SK-N-SH (cell line): Measurements from ENCODE around the gene UMODL1. TPM values are rescaled to one million over a fixed set of nuclear protein-coding genes. Genes with fewer than 3 reads are reported as not detected.

ENCODE experiments used
- CTCF ChIA-PET: fragments of 300-600, 350-600 bp; formaldehyde crosslinking; extraction: SDS; loops from one replicate; lab custom pipeline; 2021; lab: Yijun Ruan, JAX
- POLR2A ChIA-PET: fragments of 350-600 bp; sonication (Branson Sonifier 250); formaldehyde crosslinking; extraction: SDS; loops from one replicate; lab custom pipeline; 2020; ENCODE audit warnings: antibody characterized with exemption, inconsistent platforms; lab: Yijun Ruan, JAX
- DNase-seq: peaks from one replicate; pipeline ENCODE4 v3.0.0; 2012
- H2AFZ ChIP-seq: fragments of 200-600 bp; sonication (generic); 2 replicates; pipeline ENCODE4 v1.8.1; 2016; ENCODE audit warnings: antibody characterized with exemption, mild to moderate bottlenecking, low read depth
- H3F3A ChIP-seq: fragments of 200-600 bp; sonication (generic); replicated peaks from 2 replicates; pipeline ENCODE3; 2016; ENCODE audit warnings: antibody characterized with exemption, mild to moderate bottlenecking; ENCODE audit not compliant: insufficient read depth
- H3K27ac ChIP-seq, 2 experiments: fragments of 200-500 bp in 1 of 2; fragments of 200-600 bp in 1 of 2; sonication (Bioruptor generic) in 1 of 2; sonication (generic), shearing (Covaris generic) in 1 of 2; 2 replicates each; pipeline versions ENCODE4 v1.5.1 to v1.6.1; 2014 to 2016; ENCODE audit warnings: low read depth in 2 of 2, inconsistent platforms in 1 of 2, low read length in 1 of 2, mild to moderate bottlenecking in 1 of 2, mixed read lengths in 1 of 2
- H3K27me3 ChIP-seq: fragments of 200-600 bp; sonication (generic), shearing (Covaris generic); 2 replicates; pipeline ENCODE4 v1.6.1; 2016; ENCODE audit warnings: mixed run types; ENCODE audit not compliant: insufficient read depth
- H3K36me3 ChIP-seq, 2 experiments: fragments of 200-500 bp in 1 of 2; fragments of 200-600 bp in 1 of 2; sonication (Bioruptor generic) in 1 of 2; sonication (generic) in 1 of 2; replicated peaks in 1 of 2; 2 replicates each; pipeline versions ENCODE3 to v1.5.1; 2014 to 2016; ENCODE audit warnings: low read length in 1 of 2, mild to moderate bottlenecking in 1 of 2; ENCODE audit not compliant: insufficient read depth in 2 of 2, control insufficient read depth in 1 of 2
- H3K4me1 ChIP-seq, 2 experiments: fragments of 200-500 bp in 1 of 2; fragments of 200-600 bp in 1 of 2; sonication (Bioruptor generic) in 1 of 2; sonication (generic), shearing (Covaris generic) in 1 of 2; 2 replicates each; pipeline versions ENCODE4 v1.5.1 to v1.6.1; 2014 to 2016; ENCODE audit warnings: low read depth in 1 of 2, low read length in 1 of 2, mixed run types in 1 of 2; ENCODE audit not compliant: insufficient read depth in 2 of 2, control insufficient read depth in 1 of 2
- H3K4me2 ChIP-seq: fragments of 200-600 bp; sonication (generic), shearing (Covaris generic); 2 replicates; pipeline ENCODE4 v1.6.1; 2017; ENCODE audit warnings: mixed run types
- H3K4me3 ChIP-seq, 2 experiments: fragments of 200-500 bp in 1 of 2; fragments of 200-600 bp in 1 of 2; sonication (Bioruptor generic) in 1 of 2; sonication (generic), shearing (Covaris generic) in 1 of 2; 2 replicates each; pipeline versions ENCODE4 v1.5.1 to v1.8.1; 2014 to 2016; ENCODE audit warnings: low read depth in 2 of 2, inconsistent platforms in 1 of 2, low read length in 1 of 2, mild to moderate bottlenecking in 1 of 2, mixed read lengths in 1 of 2, moderate library complexity in 1 of 2
- H3K79me2 ChIP-seq: fragments of 200-600 bp; sonication (generic); 2 replicates; pipeline ENCODE4 v1.8.1; 2017; ENCODE audit warnings: mild to moderate bottlenecking; ENCODE audit not compliant: insufficient read depth
- H3K9ac ChIP-seq: fragments of 200-600 bp; sonication (generic); 2 replicates; pipeline ENCODE4 v1.6.1; 2017; ENCODE audit warnings: mixed run types
- H3K9me2 ChIP-seq: fragments of 200-600 bp; sonication (generic); 2 replicates; pipeline ENCODE4 v1.6.1; 2017; ENCODE audit warnings: mixed run types
- H3K9me3 ChIP-seq: fragments of 200-600 bp; sonication (generic); 2 replicates; pipeline ENCODE4 v1.6.1; 2017; ENCODE audit warnings: mixed run types, mild to moderate bottlenecking, moderate library complexity
- H4K20me1 ChIP-seq: fragments of 200-600 bp; sonication (generic); 2 replicates; pipeline ENCODE4 v1.6.1; 2017; ENCODE audit warnings: mild to moderate bottlenecking, mixed run types; ENCODE audit not compliant: insufficient read depth
- CHD2 ChIP-seq: fragments of 150-350 bp; IDR thresholded peaks from 2 replicates; pipeline ENCODE4 v1.6.1; 2018; ENCODE audit warnings: low read length; ENCODE audit not compliant: partially characterized antibody
- EP300 ChIP-seq, 2 experiments: IDR thresholded peaks; 2 replicates each; pipeline versions ENCODE4 v1.4.0 to v1.6.1; 2012; ENCODE audit warnings: borderline replicate concordance in 1 of 2, low read depth in 1 of 2, low read length in 1 of 2
- FOSL2 ChIP-seq: IDR thresholded peaks from 2 replicates; pipeline ENCODE4 v1.4.0; 2012; ENCODE audit warnings: low read depth, mild to moderate bottlenecking, moderate library complexity, borderline replicate concordance
- FOXM1 ChIP-seq: IDR thresholded peaks from 2 replicates; pipeline ENCODE4 v1.4.0; 2012; ENCODE audit warnings: low read depth, mild to moderate bottlenecking
- GATA2 ChIP-seq: sonication (generic); formaldehyde crosslinking; IDR thresholded peaks from 2 replicates; pipeline ENCODE4 v1.5.0; 2020; ENCODE audit warnings: mild to moderate bottlenecking, missing genetic modification reagents
- JUND ChIP-seq: IDR thresholded peaks from 2 replicates; pipeline ENCODE4 v1.4.0; 2012
- NRF1 ChIP-seq: IDR thresholded peaks from 2 replicates; pipeline ENCODE4 v1.6.1; 2012; ENCODE audit warnings: low read depth, mild to moderate bottlenecking, low read length
- PBX3 ChIP-seq: IDR thresholded peaks from 2 replicates; pipeline ENCODE4; 2012
- REST ChIP-seq: IDR thresholded peaks from 2 replicates; pipeline ENCODE4 v1.6.1; 2012; ENCODE audit warnings: mild to moderate bottlenecking, low read depth, low read length, moderate library complexity
- RFX5 ChIP-seq: IDR thresholded peaks from 2 replicates; pipeline ENCODE4 v1.6.1; 2012; ENCODE audit warnings: mild to moderate bottlenecking, improper control_type of control experiment, low read length
- TCF12 ChIP-seq: IDR thresholded peaks from 2 replicates; pipeline ENCODE4 v1.4.0; 2012
- TEAD4 ChIP-seq: IDR thresholded peaks from 2 replicates; pipeline ENCODE4 v1.4.0; 2012; ENCODE audit warnings: mild to moderate bottlenecking, borderline replicate concordance; ENCODE audit not compliant: insufficient read depth
- USF2 ChIP-seq: fragments of 150-350 bp; IDR thresholded peaks from 2 replicates; pipeline ENCODE4 v1.6.1; 2017; ENCODE audit warnings: antibody characterized with exemption, low read length, low read depth, borderline replicate concordance
- YY1 ChIP-seq: IDR thresholded peaks from 2 replicates; pipeline ENCODE4 v1.4.0; 2012; ENCODE audit warnings: low read depth, mild to moderate bottlenecking
- WGBS: methylation state at CpG from one replicate; pipeline ENCODE4 v1.1.6; 2017; ENCODE audit warnings: low lambda C conversion rate; 5-methylcytosine and 5-hydroxymethylcytosine counted together
- polyA plus RNA-seq, 3 experiments: library from polyadenylated mRNA; depleted of rRNA; stranded (reverse); fragments of >200 nt; gene quantifications; 2 replicates each; pipeline ENCODE4 v1.2.3, GENCODE V29; 2012

The UMODL1 gene
- polyA plus RNA-seq, 1 of the 3 experiments (the other 2 are of a cell fraction), result not detected

GRCh38 chr21:42148097-42148496, 77.0 kb downstream of the UMODL1 start:
- WGBS, result 67% methylated on average over 1 of the region's 2 CpGs
- H2AFZ ChIP-seq, result no peak overlapping the region
- TF ChIP-seq FOSL2 (no peak), PBX3 (no peak), YY1 (no peak), REST (no peak), JUND (no peak), FOXM1 (no peak), CHD2 (no peak), EP300 (IDR thresholded peaks at IDR 0.05; ENCODE audit: borderline replicate concordance in 1 of 2, low read depth in 1 of 2, low read length in 1 of 2) (no peak), TCF12 (no peak), NRF1 (no peak), TEAD4 (no peak), RFX5 (no peak)
- ChIA-PET CTCF (interaction anchor here (0.6 to 4.2 kb wide), 8 partner anchors 9 to 445 kb away, joined by 3 to 52 read pairs (median 4); partner anchors contain the start of gene SLC37A1), POLR2A (interaction anchor here (0.8 to 1.0 kb wide), 2 partner anchors 72 kb away, joined by 3 read pairs; no protein-coding TSS in a partner anchor)
- H3K4me1 ChIP-seq, result peaks cover 0 to 18% of the 10 kb centered on the region in 2 experiments; a peak in 1 of 4 replicates
- H3K9ac ChIP-seq, result no peak overlapping the region
- H3K27ac ChIP-seq, result no peak overlapping the region
- H4K20me1 ChIP-seq, result no peaks in the 10 kb centered on the region
- H3F3A ChIP-seq, result no peaks in the 10 kb centered on the region
- DNase-seq, result no peak
- no peak overlapping the region for H3K4me2 ChIP-seq
- H3K79me2 ChIP-seq, result no peaks in the 10 kb centered on the region
- H3K36me3 ChIP-seq, result no peaks in the 10 kb centered on the region
- 0 out of 2 replicates have a peak, but pooled peaks cover 5% of the 10 kb centered on the region for H3K27me3 ChIP-seq
- no peak overlapping the region for H3K4me3 ChIP-seq
- H3K9me2 ChIP-seq, result no peaks in the 10 kb centered on the region
- H3K9me3 ChIP-seq, result no peaks in the 10 kb centered on the region

GRCh38 chr21:42148584-42148983, 77.5 kb downstream of the UMODL1 start:
- H4K20me1 ChIP-seq, result no peaks in the 10 kb centered on the region
- H3K9ac ChIP-seq, result no peak overlapping the region
- H3K4me2 ChIP-seq, result no peak overlapping the region
- no peak for DNase-seq
- H3K36me3 ChIP-seq, result no peaks in the 10 kb centered on the region
- no peaks in the 10 kb centered on the region for H3K79me2 ChIP-seq
- no peak for TF ChIP-seq USF2
- no peak for TF ChIP-seq GATA2 (CRISPR knock-in tag)
- H3K4me3 ChIP-seq, result no peak overlapping the region
- no peaks in the 10 kb centered on the region for H3F3A ChIP-seq
- POLR2A ChIA-PET, result interaction anchor here (0.8 kb wide), 1 partner anchor 71 kb away, joined by 3 read pairs; no protein-coding TSS in a partner anchor
- H3K27me3 ChIP-seq, result 0 out of 2 replicates have a peak, but pooled peaks cover 5% of the 10 kb centered on the region
- H3K27ac ChIP-seq, result no peak overlapping the region
- H3K9me3 ChIP-seq, result no peaks in the 10 kb centered on the region
- no peaks in the 10 kb centered on the region for H3K9me2 ChIP-seq
- no peak overlapping the region for H2AFZ ChIP-seq
- CTCF ChIA-PET, result interaction anchor here (0.6 to 4.2 kb wide), 7 partner anchors 9 to 445 kb away, joined by 3 to 52 read pairs (median 4); partner anchors contain the start of gene SLC37A1
- peaks cover 0 to 18% of the 10 kb centered on the region in 2 experiments; a peak in 1 of 4 replicates for H3K4me1 ChIP-seq
- WGBS, result 78% methylated on average over 3 of the region's 3 CpGs
